MCF 10A (cell line): ENCODE data around the gene CDH24. TPM values are rescaled to one million over a fixed set of nuclear protein-coding genes. Genes with fewer than 3 reads are reported as not detected.

Experiments used
- BruUV-seq: library from RNA; stranded (reverse); fragments of 400-500 nt; replicated peaks from 2 replicates; lab custom pipeline; 2021; lab: Mats Ljungman, UMichigan
- CTCF ChIA-PET: fragments of 300-600 bp; sonication (Branson Sonifier 250); formaldehyde crosslinking; extraction: SDS; loops from one replicate; lab custom pipeline; 2021; ENCODE audit warnings: antibody characterized with exemption, inconsistent platforms; lab: Yijun Ruan, JAX
- POLR2A ChIA-PET: fragments of 300-600, 350-650 bp; sonication (Branson Sonifier 250); formaldehyde crosslinking; extraction: SDS; loops from one replicate; lab custom pipeline; 2020; ENCODE audit warnings: antibody characterized with exemption, inconsistent platforms; lab: Yijun Ruan, JAX
- DNase-seq: peaks from one replicate; pipeline ENCODE4 v3.0.0-alpha.2; 2018; ENCODE audit not compliant: unreplicated experiment
- H3K27ac Mint-ChIP-seq: one replicate; pipeline ENCODE4 v1.8.0; 2022; ENCODE audit warnings: mild to moderate bottlenecking, low read depth, mixed read lengths; ENCODE audit not compliant: unreplicated experiment
- H3K27me3 Mint-ChIP-seq: one replicate; pipeline ENCODE4 v1.8.0; 2022; ENCODE audit warnings: mixed read lengths; ENCODE audit not compliant: insufficient read depth, unreplicated experiment
- H3K36me3 Mint-ChIP-seq: one replicate; pipeline ENCODE4 v1.8.0; 2022; ENCODE audit warnings: mild to moderate bottlenecking, moderate library complexity, mixed read lengths; ENCODE audit not compliant: insufficient read depth, unreplicated experiment
- H3K4me1 Mint-ChIP-seq: one replicate; pipeline ENCODE4 v1.8.0; 2022; ENCODE audit warnings: mixed read lengths; ENCODE audit not compliant: insufficient read depth, unreplicated experiment
- H3K4me3 Mint-ChIP-seq: one replicate; pipeline ENCODE4 v1.8.0; 2022; ENCODE audit warnings: mild to moderate bottlenecking, moderate library complexity, mixed read lengths; ENCODE audit not compliant: unreplicated experiment
- H3K9me3 Mint-ChIP-seq: one replicate; pipeline ENCODE4 v1.8.0; 2022; ENCODE audit warnings: mixed read lengths; ENCODE audit not compliant: unreplicated experiment
- intact Hi-C: fragments of 100-400 bp; cut with micrococcal nuclease; formaldehyde crosslinking; loops from 2 replicates; pipeline ENCODE4 v1.14.1; 2022
- total RNA-seq: library from RNA; stranded (reverse); gene quantifications from 2 replicates; pipeline ENCODE4 v1.2.3, GENCODE V29; 2022
- TF ChIP-seq, protein P1 (sequence below): fragments of 200-600 bp; IDR thresholded peaks from one replicate; pipeline ENCODE4 v1.8.0; 2022; ENCODE audit warnings: antibody characterized with exemption, mild to moderate bottlenecking; ENCODE audit not compliant: unreplicated experiment

CDH24 gene
- total RNA-seq, 1 experiment from 2014 or later = 4.9 TPM

DNA sequence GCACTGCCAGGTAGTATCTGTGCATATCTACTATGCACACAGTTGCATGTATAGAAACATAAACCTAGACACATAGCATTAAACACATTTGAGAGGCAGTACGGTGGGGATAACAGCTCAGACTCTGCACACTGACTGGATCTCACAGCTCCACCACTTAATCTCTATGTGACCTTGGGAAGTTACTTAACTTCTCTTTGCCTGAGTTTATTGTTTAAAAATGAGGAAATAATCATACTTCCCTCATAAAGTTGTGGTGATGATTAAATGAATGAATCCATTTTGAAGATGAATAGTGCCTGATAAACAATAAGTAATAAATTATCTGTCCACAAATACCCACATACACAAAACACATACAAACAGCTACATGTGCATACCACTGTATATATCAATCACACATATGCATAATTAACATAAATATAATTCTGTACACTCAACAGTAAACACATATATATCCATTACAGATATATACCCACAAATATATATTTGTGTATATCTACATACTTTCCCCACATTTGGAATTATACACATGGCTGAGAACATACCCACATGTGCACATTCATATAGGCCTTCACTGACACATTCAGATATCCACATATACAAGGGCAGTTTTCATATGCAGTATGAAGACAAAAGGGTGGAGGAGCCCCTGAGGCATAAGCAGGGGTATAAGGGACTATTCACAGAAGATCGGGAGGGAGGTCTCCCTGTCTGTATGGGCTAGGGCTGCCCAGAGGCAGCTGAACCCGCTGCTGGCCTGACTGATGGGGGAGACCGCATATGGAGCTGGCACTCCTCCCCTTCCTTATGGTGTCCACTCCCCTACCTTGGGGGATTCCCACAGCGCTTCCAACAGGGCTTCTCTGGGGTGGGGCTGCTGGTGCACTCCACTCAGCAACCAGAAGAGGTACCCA, 5.9 kb downstream of the CDH24 start:
- BruUV-seq = no TSS peak
- CTCF ChIA-PET = interaction anchor here (0.9 to 2.3 kb wide), 3 partner anchors 18 to 65 kb away, joined by 3 to 17 read pairs (median 3); no protein-coding TSS in a partner anchor
- no peaks in the 10 kb centered on the region for H3K9me3 Mint-ChIP-seq
- no peak for DNase-seq
- POLR2A ChIA-PET = interaction anchor here (0.7 to 1.0 kb wide), 2 partner anchors 44 to 95 kb away, joined by 4 to 6 read pairs; partner anchors contain the start of genes ACIN1, C14orf119 and HAUS4
- no peaks in the 10 kb centered on the region for H3K27me3 Mint-ChIP-seq
- intact Hi-C loops = no loop called here
- no peak overlapping the region for H3K4me3 Mint-ChIP-seq
- H3K27ac Mint-ChIP-seq = no peak overlapping the region
- peaks cover 8% of the 10 kb centered on the region for H3K4me1 Mint-ChIP-seq
- TF ChIP-seq, protein P1, sequence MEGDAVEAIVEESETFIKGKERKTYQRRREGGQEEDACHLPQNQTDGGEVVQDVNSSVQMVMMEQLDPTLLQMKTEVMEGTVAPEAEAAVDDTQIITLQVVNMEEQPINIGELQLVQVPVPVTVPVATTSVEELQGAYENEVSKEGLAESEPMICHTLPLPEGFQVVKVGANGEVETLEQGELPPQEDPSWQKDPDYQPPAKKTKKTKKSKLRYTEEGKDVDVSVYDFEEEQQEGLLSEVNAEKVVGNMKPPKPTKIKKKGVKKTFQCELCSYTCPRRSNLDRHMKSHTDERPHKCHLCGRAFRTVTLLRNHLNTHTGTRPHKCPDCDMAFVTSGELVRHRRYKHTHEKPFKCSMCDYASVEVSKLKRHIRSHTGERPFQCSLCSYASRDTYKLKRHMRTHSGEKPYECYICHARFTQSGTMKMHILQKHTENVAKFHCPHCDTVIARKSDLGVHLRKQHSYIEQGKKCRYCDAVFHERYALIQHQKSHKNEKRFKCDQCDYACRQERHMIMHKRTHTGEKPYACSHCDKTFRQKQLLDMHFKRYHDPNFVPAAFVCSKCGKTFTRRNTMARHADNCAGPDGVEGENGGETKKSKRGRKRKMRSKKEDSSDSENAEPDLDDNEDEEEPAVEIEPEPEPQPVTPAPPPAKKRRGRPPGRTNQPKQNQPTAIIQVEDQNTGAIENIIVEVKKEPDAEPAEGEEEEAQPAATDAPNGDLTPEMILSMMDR = no peak
- no peaks in the 10 kb centered on the region for H3K36me3 Mint-ChIP-seq

DNA sequence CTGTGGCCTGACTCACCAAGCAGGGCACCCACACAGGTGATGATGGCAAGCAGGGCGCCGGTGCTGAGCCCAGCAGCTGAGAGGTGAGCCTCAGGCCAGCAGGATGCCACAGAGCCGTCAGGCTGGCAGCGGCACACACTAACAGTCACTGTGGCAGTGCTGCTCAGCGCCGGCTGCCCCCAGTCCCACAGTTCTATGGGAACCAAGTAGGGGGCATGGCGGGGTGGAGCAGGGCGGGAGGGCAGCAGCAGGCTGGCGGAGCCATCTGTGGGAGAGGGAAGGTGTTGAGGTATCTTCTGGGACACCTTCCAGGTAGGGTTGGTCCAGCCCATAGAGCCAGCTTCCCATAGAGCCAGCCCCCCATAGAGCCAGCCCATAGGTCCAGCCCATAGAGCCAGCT, 8.3 kb downstream of the CDH24 start:
- no peak for DNase-seq
- CTCF ChIA-PET = interaction anchor here (0.5 to 1.6 kb wide), 4 partner anchors 9 to 246 kb away, joined by 3 to 6 read pairs (median 4); no protein-coding TSS in a partner anchor
- H3K9me3 Mint-ChIP-seq = no peaks in the 10 kb centered on the region
- intact Hi-C loops = no loop called here
- POLR2A ChIA-PET = no interaction called here
- H3K4me1 Mint-ChIP-seq = no peaks in the 10 kb centered on the region
- no TSS peak for BruUV-seq
- no peaks in the 10 kb centered on the region for H3K27me3 Mint-ChIP-seq
- H3K36me3 Mint-ChIP-seq = no peaks in the 10 kb centered on the region
- no peak overlapping the region for H3K4me3 Mint-ChIP-seq
- H3K27ac Mint-ChIP-seq = no peak overlapping the region
- TF ChIP-seq, protein P1 = no peak

DNA sequence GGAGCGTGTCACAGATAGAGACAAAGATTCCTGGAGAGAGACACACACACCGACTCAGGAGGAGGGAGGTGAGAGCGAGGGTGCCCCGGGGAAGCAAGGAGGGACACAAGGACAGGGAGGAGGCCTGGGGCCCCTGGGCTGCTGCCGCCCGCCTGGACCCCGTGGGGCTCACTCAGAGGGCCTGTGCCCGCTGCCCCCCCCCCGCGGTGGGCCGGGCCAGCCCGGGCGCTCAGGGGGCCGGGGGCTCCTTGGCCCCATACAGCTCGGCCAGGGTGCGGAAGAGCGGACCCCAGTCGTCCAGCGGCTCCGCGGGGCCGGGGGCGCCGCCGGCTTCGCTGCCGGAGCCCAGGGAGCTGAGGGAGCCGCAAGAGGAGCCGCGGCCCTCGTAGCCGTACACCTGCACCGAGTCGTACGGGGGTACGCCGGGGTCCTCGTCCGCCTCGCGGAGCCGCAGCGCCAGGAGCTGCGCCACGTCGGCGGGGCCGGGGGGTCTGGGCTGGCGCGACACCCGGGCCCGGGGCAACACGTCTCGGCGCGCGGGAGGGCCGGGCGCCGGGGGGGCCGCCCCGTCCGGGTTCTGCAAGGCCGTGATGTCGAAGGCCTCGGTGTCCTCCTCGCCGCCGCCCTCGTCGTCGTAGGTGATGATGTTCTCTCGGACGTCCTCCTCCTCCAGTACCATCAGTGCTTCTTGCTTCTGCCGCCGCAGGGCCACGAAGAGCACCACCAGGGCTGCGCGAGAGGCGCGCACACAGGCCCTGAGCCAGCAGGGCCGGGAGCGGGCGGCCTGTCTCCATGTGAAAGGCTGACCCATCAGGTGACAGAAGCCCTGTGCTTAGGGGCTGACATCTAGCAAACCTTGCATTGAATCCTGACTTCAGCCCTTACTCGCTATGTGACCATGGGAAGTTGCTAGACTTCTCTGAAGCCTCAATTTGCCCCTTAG, 9.3 kb downstream of the CDH24 start:
- TF ChIP-seq, protein P1 = no peak
- DNase-seq = no peak
- H3K27me3 Mint-ChIP-seq = no peaks in the 10 kb centered on the region
- POLR2A ChIA-PET = no interaction called here
- intact Hi-C loops = no loop called here
- H3K4me1 Mint-ChIP-seq = no peaks in the 10 kb centered on the region
- H3K27ac Mint-ChIP-seq = no peak overlapping the region
- CTCF ChIA-PET = interaction anchor here (0.6 to 1.6 kb wide), 3 partner anchors 8 to 53 kb away, joined by 4 read pairs; no protein-coding TSS in a partner anchor
- no TSS peak for BruUV-seq
- H3K36me3 Mint-ChIP-seq = no peaks in the 10 kb centered on the region
- H3K4me3 Mint-ChIP-seq = no peak overlapping the region
- H3K9me3 Mint-ChIP-seq = no peaks in the 10 kb centered on the region
